Measurements from ENCODE around the gene CDKN2C.

The CDKN2C gene

GRCh38 chr1:50964863-50965262 is 5.2 kb upstream of the CDKN2C start:
- no peaks in the 10 kb centered on the region for H3K36me3 ChIP-seq (ENCODE audit: control insufficient read depth, insufficient read depth, low read length)
- WGBS, 2 experiments (ENCODE audit: insufficient coverage in 2 of 2), result 87 to 93% methylated on average over 3 to 10 of the region's 11 CpGs
- no peak overlapping the region for H3K4me3 ChIP-seq (ENCODE audit: extremely low read depth, insufficient read depth, low read length, poor library complexity, severe bottlenecking)
- H3K9me3 ChIP-seq (ENCODE audit: control insufficient read depth, low read length), result no peaks in the 10 kb centered on the region
- H3K4me1 ChIP-seq (ENCODE audit: control insufficient read depth, insufficient read depth, low read length, poor library complexity, severe bottlenecking), result no peaks in the 10 kb centered on the region
- no peak overlapping the region for H3K27ac ChIP-seq (ENCODE audit: low read depth, low read length, severe bottlenecking)

- Histone ChIP-seq H3K27ac (ENCODE audit: low read depth, low read length, severe bottlenecking) (no peak overlapping the region), H3K4me3 (ENCODE audit: extremely low read depth, insufficient read depth, low read length, poor library complexity, severe bottlenecking) (no peak overlapping the region), H3K4me1 (ENCODE audit: control insufficient read depth, insufficient read depth, low read length, poor library complexity, severe bottlenecking) (peaks cover 8% of the 10 kb centered on the region), H3K9me3 (ENCODE audit: control insufficient read depth, low read length) (no peaks in the 10 kb centered on the region), H3K36me3 (ENCODE audit: control insufficient read depth, insufficient read depth, low read length) (no peaks in the 10 kb centered on the region)
- 80 to 86% methylated on average over 2 of the region's 3 CpGs for WGBS, 2 experiments (ENCODE audit: insufficient coverage in 2 of 2)
Measured at GRCh38 chr1:50966991-50967390, 3.1 kb upstream of the CDKN2C start.

- H3K27ac ChIP-seq (ENCODE audit: low read depth, low read length, severe bottlenecking), result no peak overlapping the region
- no peaks in the 10 kb centered on the region for H3K9me3 ChIP-seq (ENCODE audit: control insufficient read depth, low read length)
- no peaks in the 10 kb centered on the region for H3K36me3 ChIP-seq (ENCODE audit: control insufficient read depth, insufficient read depth, low read length)
- H3K4me1 ChIP-seq (ENCODE audit: control insufficient read depth, insufficient read depth, low read length, poor library complexity, severe bottlenecking), result peaks cover 8% of the 10 kb centered on the region
- 6 to 19% methylated on average over 7 to 10 of the region's 17 CpGs for WGBS, 2 experiments (ENCODE audit: insufficient coverage in 2 of 2)
- peak overlapping the region; percentile 55 for H3K4me3 ChIP-seq (ENCODE audit: extremely low read depth, insufficient read depth, low read length, poor library complexity, severe bottlenecking)
Measured at GRCh38 chr1:50967416-50968157, 2.5 kb upstream of the CDKN2C start.

GRCh38 chr1:50968158-50968820 is 1.8 kb upstream of the CDKN2C start:
- peak overlapping the region; percentile 54 for H3K27ac ChIP-seq (ENCODE audit: low read depth, low read length, severe bottlenecking)

GRCh38 chr1:50968821-50969610 is 1.0 kb upstream of the CDKN2C start:
- H3K36me3 ChIP-seq (ENCODE audit: control insufficient read depth, insufficient read depth, low read length), result no peaks in the 10 kb centered on the region
- WGBS, 2 experiments (ENCODE audit: insufficient coverage in 2 of 2), result 0 to 1% methylated on average over 54 to 56 of the region's 65 CpGs
- no peak overlapping the region for H3K27ac ChIP-seq (ENCODE audit: low read depth, low read length, severe bottlenecking)

More at GRCh38 chr1:50968158-50968820, 1.8 kb upstream of the CDKN2C start:
- Histone ChIP-seq H3K36me3 (ENCODE audit: control insufficient read depth, insufficient read depth, low read length) (no peaks in the 10 kb centered on the region), H3K4me3 (ENCODE audit: extremely low read depth, insufficient read depth, low read length, poor library complexity, severe bottlenecking) (peak overlapping the region; percentile 55), H3K9me3 (ENCODE audit: control insufficient read depth, low read length) (no peaks in the 10 kb centered on the region), H3K4me1 (ENCODE audit: control insufficient read depth, insufficient read depth, low read length, poor library complexity, severe bottlenecking) (peaks cover 8% of the 10 kb centered on the region)
- WGBS, 2 experiments (ENCODE audit: insufficient coverage in 2 of 2), result 0% methylated on average over 54 to 58 of the region's 70 CpGs

GRCh38 chr1:50970509-50970887 is 453 bp downstream of the CDKN2C start:
- peak overlapping the region; percentile 55 for H3K4me3 ChIP-seq (ENCODE audit: extremely low read depth, insufficient read depth, low read length, poor library complexity, severe bottlenecking)
- H3K4me1 ChIP-seq (ENCODE audit: control insufficient read depth, insufficient read depth, low read length, poor library complexity, severe bottlenecking), result peaks cover 8% of the 10 kb centered on the region
- no peaks in the 10 kb centered on the region for H3K9me3 ChIP-seq (ENCODE audit: control insufficient read depth, low read length)
- no peaks in the 10 kb centered on the region for H3K36me3 ChIP-seq (ENCODE audit: control insufficient read depth, insufficient read depth, low read length)
- H3K27ac ChIP-seq (ENCODE audit: low read depth, low read length, severe bottlenecking), result no peak overlapping the region
- 0% methylated on average over 2 of the region's 6 CpGs; no CpG with 5 or more reads in 1 of the 2 experiments for WGBS, 2 experiments (ENCODE audit: insufficient coverage in 2 of 2)

More at GRCh38 chr1:50968821-50969610, 1.0 kb upstream of the CDKN2C start:
- H3K4me1 ChIP-seq (ENCODE audit: control insufficient read depth, insufficient read depth, low read length, poor library complexity, severe bottlenecking), result peaks cover 8% of the 10 kb centered on the region
- peak overlapping the region; percentile 55 for H3K4me3 ChIP-seq (ENCODE audit: extremely low read depth, insufficient read depth, low read length, poor library complexity, severe bottlenecking)
- H3K9me3 ChIP-seq (ENCODE audit: control insufficient read depth, low read length), result no peaks in the 10 kb centered on the region

GRCh38 chr1:50970931-50971582 is 1.0 kb downstream of the CDKN2C start:
- Histone ChIP-seq H3K4me3 (ENCODE audit: extremely low read depth, insufficient read depth, low read length, poor library complexity, severe bottlenecking) (no peak overlapping the region), H3K9me3 (ENCODE audit: control insufficient read depth, low read length) (no peaks in the 10 kb centered on the region), H3K27ac (ENCODE audit: low read depth, low read length, severe bottlenecking) (no peak overlapping the region), H3K4me1 (ENCODE audit: control insufficient read depth, insufficient read depth, low read length, poor library complexity, severe bottlenecking) (peaks cover 8% of the 10 kb centered on the region), H3K36me3 (ENCODE audit: control insufficient read depth, insufficient read depth, low read length) (no peaks in the 10 kb centered on the region)
- WGBS, 2 experiments (ENCODE audit: insufficient coverage in 2 of 2), result 24% methylated on average over 2 of the region's 7 CpGs; no CpG with 5 or more reads in 1 of the 2 experiments

- Histone ChIP-seq H3K36me3 (ENCODE audit: control insufficient read depth, insufficient read depth, low read length) (no peaks in the 10 kb centered on the region), H3K4me3 (ENCODE audit: extremely low read depth, insufficient read depth, low read length, poor library complexity, severe bottlenecking) (no peak overlapping the region), H3K9me3 (ENCODE audit: control insufficient read depth, low read length) (no peaks in the 10 kb centered on the region), H3K4me1 (ENCODE audit: control insufficient read depth, insufficient read depth, low read length, poor library complexity, severe bottlenecking) (peaks cover 8% of the 10 kb centered on the region), H3K27ac (ENCODE audit: low read depth, low read length, severe bottlenecking) (no peak overlapping the region)
- WGBS, 2 experiments (ENCODE audit: insufficient coverage in 2 of 2), result no CpG with 5 or more reads among the region's 6 CpGs
Measured at GRCh38 chr1:50971748-50972305, 1.8 kb downstream of the CDKN2C start.

GRCh38 chr1:50972766-50973165 is 2.7 kb downstream of the CDKN2C start:
- no peak overlapping the region for H3K27ac ChIP-seq (ENCODE audit: low read depth, low read length, severe bottlenecking)
- WGBS, 2 experiments (ENCODE audit: insufficient coverage in 2 of 2), result no CpG with 5 or more reads among the region's 1 CpG
- H3K4me1 ChIP-seq (ENCODE audit: control insufficient read depth, insufficient read depth, low read length, poor library complexity, severe bottlenecking), result peaks cover 8% of the 10 kb centered on the region
- no peaks in the 10 kb centered on the region for H3K9me3 ChIP-seq (ENCODE audit: control insufficient read depth, low read length)
- no peak overlapping the region for H3K4me3 ChIP-seq (ENCODE audit: extremely low read depth, insufficient read depth, low read length, poor library complexity, severe bottlenecking)
- no peaks in the 10 kb centered on the region for H3K36me3 ChIP-seq (ENCODE audit: control insufficient read depth, insufficient read depth, low read length)

- no peaks in the 10 kb centered on the region for H3K36me3 ChIP-seq (ENCODE audit: control insufficient read depth, insufficient read depth, low read length)
- WGBS, 2 experiments (ENCODE audit: insufficient coverage in 2 of 2), result no CpG with 5 or more reads among the region's 1 CpG
- H3K9me3 ChIP-seq (ENCODE audit: control insufficient read depth, low read length), result no peaks in the 10 kb centered on the region
- no peak overlapping the region for H3K4me3 ChIP-seq (ENCODE audit: extremely low read depth, insufficient read depth, low read length, poor library complexity, severe bottlenecking)
- H3K27ac ChIP-seq (ENCODE audit: low read depth, low read length, severe bottlenecking), result no peak overlapping the region
- H3K4me1 ChIP-seq (ENCODE audit: control insufficient read depth, insufficient read depth, low read length, poor library complexity, severe bottlenecking), result peaks cover 8% of the 10 kb centered on the region
Measured at GRCh38 chr1:50973255-50973654, 3.2 kb downstream of the CDKN2C start.

Data from mesodermal cell (in vitro differentiated cells).